Thyroid gland (tissue), 4 donors: ENCODE data around the gene SCTR.

Experiments used
- POLR2A ChIP-seq, 2 donors: fragments of 450-650 bp; IDR thresholded peaks; one replicate each; pipeline ENCODE4 v1.6.1; 2017; ENCODE audit warnings: antibody characterized with exemption in 2 of 2, mild to moderate bottlenecking in 2 of 2, moderate library complexity in 1 of 2
- TF ChIP-seq, protein P1 (sequence below), 6 experiments: fragments of 200-600 bp in 3 of 6; fragments of 450-650 bp in 3 of 6; sonication (generic) in 3 of 6; IDR thresholded peaks; one replicate each; pipeline ENCODE4 v1.5.1; 2016 to 2019; ENCODE audit warnings: antibody characterized with exemption in 6 of 6, mild to moderate bottlenecking in 2 of 6, inconsistent platforms in 1 of 6, moderate library complexity in 1 of 6

DNA sequence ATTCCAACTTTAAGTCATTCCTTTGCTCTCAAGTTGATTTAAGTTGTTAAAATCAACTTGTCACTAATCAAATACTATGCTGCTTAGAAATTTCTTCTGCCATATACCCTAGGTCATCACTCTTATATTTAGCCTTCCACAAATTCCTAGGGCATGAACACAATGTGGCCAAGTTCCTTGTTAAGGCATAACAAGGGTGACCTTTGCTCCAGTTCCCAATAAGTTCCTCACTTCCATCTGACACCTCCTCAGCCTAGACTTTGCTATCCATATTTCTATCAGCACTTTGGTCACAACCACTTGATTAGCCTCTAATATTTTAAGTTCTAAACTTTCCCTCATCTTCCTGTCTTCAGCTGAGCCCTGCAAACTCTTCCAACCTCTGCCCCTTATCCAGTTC lies 102.5 kb downstream of the SCTR start:
- TF ChIP-seq POLR2A (IDR thresholded peaks at IDR 0.05), result no peak
- TF ChIP-seq, protein P1, sequence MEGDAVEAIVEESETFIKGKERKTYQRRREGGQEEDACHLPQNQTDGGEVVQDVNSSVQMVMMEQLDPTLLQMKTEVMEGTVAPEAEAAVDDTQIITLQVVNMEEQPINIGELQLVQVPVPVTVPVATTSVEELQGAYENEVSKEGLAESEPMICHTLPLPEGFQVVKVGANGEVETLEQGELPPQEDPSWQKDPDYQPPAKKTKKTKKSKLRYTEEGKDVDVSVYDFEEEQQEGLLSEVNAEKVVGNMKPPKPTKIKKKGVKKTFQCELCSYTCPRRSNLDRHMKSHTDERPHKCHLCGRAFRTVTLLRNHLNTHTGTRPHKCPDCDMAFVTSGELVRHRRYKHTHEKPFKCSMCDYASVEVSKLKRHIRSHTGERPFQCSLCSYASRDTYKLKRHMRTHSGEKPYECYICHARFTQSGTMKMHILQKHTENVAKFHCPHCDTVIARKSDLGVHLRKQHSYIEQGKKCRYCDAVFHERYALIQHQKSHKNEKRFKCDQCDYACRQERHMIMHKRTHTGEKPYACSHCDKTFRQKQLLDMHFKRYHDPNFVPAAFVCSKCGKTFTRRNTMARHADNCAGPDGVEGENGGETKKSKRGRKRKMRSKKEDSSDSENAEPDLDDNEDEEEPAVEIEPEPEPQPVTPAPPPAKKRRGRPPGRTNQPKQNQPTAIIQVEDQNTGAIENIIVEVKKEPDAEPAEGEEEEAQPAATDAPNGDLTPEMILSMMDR (IDR thresholded peaks at IDR 0.05), result no peak
